GM21423 (cell line): Measurements from ENCODE around the gene RFPL2.
"Not testable (repeated sequence)": the region's sequence is repeated elsewhere in the genome, so short reads cannot be mapped to it uniquely, and the experiment has no call there.

Source experiments
- ATAC-seq: cut with Tn5 transposase; IDR thresholded peaks from one replicate; pipeline ENCODE4 v1.9.1; 2021; ENCODE audit warnings: mild to moderate bottlenecking, moderate library complexity; ENCODE audit not compliant: unreplicated experiment

RFPL2 gene

GRCh38 chr22:32206774-32207758 lies 2.2 kb upstream of the RFPL2 start:
- no peak for ATAC-seq

GRCh38 chr22:32205974-32206773 lies 1.3 kb upstream of the RFPL2 start:
- no peak for ATAC-seq

- no peak for ATAC-seq
Measured at GRCh38 chr22:32204040-32204855, 625 bp downstream of the RFPL2 start.

GRCh38 chr22:32203181-32204039 lies 1.5 kb downstream of the RFPL2 start:
- no peak for ATAC-seq

GRCh38 chr22:32202539-32203180 lies 2.2 kb downstream of the RFPL2 start:
- ATAC-seq, result no peak

GRCh38 chr22:32202161-32202538 lies 2.7 kb downstream of the RFPL2 start:
- no peak for ATAC-seq

GRCh38 chr22:32200752-32201151 lies 4.1 kb downstream of the RFPL2 start:
- no peak for ATAC-seq

GRCh38 chr22:32199961-32200360 lies 4.9 kb downstream of the RFPL2 start:
- ATAC-seq, result no peak

- ATAC-seq, result no peak
Measured at GRCh38 chr22:32199341-32199740, 5.5 kb downstream of the RFPL2 start.

- not testable (repeated sequence) for ATAC-seq
Measured at GRCh38 chr22:32197553-32198226, 7.2 kb downstream of the RFPL2 start.

- ATAC-seq, result not testable (repeated sequence)
Measured at GRCh38 chr22:32195900-32196299, 9.0 kb downstream of the RFPL2 start.

- ATAC-seq, result not testable (repeated sequence)
Measured at GRCh38 chr22:32193346-32193745, 11.5 kb downstream of the RFPL2 start.

- ATAC-seq, result not testable (repeated sequence)
Measured at GRCh38 chr22:32191021-32191420, 13.9 kb downstream of the RFPL2 start.

GRCh38 chr22:32185821-32186220 lies 19.1 kb downstream of the RFPL2 start:
- ATAC-seq, result no peak

- ATAC-seq, result no peak
Measured at GRCh38 chr22:32183625-32184024, 21.2 kb downstream of the RFPL2 start.

GRCh38 chr22:32181043-32181442 lies 23.8 kb downstream of the RFPL2 start:
- no peak for ATAC-seq

GRCh38 chr22:32177221-32177765 lies 27.6 kb downstream of the RFPL2 start:
- no peak for ATAC-seq
